ENCODE measurements around the gene MTHFD2L.

DNA sequence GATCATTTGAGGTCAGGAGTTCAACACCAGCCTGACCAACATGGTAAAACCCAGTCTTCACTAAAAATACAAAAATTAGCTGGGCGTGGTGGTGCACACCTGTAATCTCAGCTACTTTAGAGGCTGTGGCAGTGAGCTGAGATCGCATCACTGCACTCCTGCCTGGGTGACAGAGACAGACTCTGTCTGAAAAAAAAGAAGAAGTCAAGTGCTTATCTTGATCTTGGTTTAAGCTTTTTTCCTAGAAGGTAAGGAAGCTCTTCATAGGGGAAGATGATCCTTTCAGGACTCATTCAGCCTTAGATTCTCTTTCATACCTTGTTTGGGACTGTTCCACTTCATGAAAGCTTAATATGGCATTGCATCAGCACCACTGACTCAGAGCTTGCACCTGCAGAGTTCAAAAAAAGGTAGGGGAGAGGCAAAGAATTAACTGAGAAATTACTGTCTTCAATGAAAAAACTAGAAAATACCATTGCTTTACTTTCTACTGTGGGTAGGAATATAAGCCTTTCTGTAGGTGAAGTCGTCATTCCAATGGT is 79.6 kb downstream of the MTHFD2L start:
- TF ChIP-seq CREB1 (CRISPR knock-in tag; IDR thresholded peaks at IDR 0.05) (no peak), ZNF423 (CRISPR knock-in tag; IDR thresholded peaks at IDR 0.05) (no peak), CTCF (IDR thresholded peaks at IDR 0.05) (no peak), ATF1 (CRISPR knock-in tag; IDR thresholded peaks at IDR 0.05) (no peak), NR1H2 (CRISPR knock-in tag; IDR thresholded peaks at IDR 0.05) (no peak), RORB (CRISPR knock-in tag; IDR thresholded peaks at IDR 0.05) (no peak), FOXJ3 (CRISPR knock-in tag; IDR thresholded peaks at IDR 0.05; ENCODE audit: borderline replicate concordance) (no peak), NR3C1 (CRISPR knock-in tag; conservative IDR thresholded peaks at IDR 0.05; ENCODE audit: low read depth) (no peak)
- TF ChIP-seq, protein P1, sequence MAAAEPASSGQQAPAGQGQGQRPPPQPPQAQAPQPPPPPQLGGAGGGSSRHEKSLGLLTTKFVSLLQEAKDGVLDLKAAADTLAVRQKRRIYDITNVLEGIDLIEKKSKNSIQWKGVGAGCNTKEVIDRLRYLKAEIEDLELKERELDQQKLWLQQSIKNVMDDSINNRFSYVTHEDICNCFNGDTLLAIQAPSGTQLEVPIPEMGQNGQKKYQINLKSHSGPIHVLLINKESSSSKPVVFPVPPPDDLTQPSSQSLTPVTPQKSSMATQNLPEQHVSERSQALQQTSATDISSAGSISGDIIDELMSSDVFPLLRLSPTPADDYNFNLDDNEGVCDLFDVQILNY (CRISPR knock-in tag; IDR thresholded peaks at IDR 0.05), result no peak
- TF ChIP-seq, protein P2, sequence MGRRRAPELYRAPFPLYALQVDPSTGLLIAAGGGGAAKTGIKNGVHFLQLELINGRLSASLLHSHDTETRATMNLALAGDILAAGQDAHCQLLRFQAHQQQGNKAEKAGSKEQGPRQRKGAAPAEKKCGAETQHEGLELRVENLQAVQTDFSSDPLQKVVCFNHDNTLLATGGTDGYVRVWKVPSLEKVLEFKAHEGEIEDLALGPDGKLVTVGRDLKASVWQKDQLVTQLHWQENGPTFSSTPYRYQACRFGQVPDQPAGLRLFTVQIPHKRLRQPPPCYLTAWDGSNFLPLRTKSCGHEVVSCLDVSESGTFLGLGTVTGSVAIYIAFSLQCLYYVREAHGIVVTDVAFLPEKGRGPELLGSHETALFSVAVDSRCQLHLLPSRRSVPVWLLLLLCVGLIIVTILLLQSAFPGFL (CRISPR knock-in tag; IDR thresholded peaks at IDR 0.05; ENCODE audit: borderline replicate concordance), result no peak
